Measurements from ENCODE around the gene SLC38A6. TPM values are rescaled to one million over a fixed set of nuclear protein-coding genes. Genes with fewer than 3 reads are reported as not detected.
A peak's percentile ranks its signal among the peaks of the same experiment; 100 is the strongest.

SLC38A6 gene
- total RNA-seq, 1 donor from 2014 or later = 16.1 TPM

DNA sequence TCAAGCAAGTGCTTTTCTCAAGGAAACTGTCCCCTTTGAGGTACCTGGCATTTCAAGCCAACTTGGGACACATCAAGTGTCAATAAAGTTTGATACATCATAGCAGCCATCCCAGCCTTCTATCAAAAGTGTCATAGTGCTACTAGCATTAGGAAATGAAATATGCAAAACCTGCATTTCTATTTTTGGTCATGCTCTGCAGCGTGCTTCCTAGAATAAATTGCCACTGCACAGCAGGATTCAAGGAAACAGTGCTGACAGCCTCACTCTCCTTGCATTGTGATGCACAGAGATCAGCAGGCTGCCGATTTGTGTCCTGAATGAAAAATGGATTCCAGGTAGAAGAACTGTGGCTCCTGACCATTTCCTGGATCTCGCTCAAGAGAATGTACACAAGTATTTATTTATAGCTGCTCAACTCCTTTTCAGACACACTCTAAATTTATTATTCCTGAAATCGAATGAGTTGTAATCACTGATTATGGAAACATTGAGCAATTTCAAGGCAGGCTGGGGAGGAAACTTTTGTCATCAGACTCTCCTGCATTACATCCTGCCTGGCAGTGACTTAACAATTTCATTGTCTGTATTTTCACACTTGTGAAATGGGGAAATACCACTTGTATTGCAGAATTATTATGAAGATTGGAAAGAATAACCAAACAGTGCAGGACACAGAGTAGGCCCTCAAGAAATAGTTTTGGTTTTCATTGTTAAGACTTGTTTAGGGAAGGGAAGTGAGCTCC, 120.9 kb downstream of the SLC38A6 start:
- no peaks in the 10 kb centered on the region for H3K36me3 ChIP-seq (ENCODE audit: control insufficient read depth, insufficient read depth, low read length)
- TF ChIP-seq, protein P1, sequence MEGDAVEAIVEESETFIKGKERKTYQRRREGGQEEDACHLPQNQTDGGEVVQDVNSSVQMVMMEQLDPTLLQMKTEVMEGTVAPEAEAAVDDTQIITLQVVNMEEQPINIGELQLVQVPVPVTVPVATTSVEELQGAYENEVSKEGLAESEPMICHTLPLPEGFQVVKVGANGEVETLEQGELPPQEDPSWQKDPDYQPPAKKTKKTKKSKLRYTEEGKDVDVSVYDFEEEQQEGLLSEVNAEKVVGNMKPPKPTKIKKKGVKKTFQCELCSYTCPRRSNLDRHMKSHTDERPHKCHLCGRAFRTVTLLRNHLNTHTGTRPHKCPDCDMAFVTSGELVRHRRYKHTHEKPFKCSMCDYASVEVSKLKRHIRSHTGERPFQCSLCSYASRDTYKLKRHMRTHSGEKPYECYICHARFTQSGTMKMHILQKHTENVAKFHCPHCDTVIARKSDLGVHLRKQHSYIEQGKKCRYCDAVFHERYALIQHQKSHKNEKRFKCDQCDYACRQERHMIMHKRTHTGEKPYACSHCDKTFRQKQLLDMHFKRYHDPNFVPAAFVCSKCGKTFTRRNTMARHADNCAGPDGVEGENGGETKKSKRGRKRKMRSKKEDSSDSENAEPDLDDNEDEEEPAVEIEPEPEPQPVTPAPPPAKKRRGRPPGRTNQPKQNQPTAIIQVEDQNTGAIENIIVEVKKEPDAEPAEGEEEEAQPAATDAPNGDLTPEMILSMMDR (IDR thresholded peaks at IDR 0.05; ENCODE audit: insufficient read depth, low read length, severe bottlenecking) = no peak
- DNase-seq (ENCODE audit: low read depth) (peak; percentile 84), FAIRE-seq (no peak)
- no peak overlapping the region for H3K4me3 ChIP-seq (ENCODE audit: low read depth, low read length)
- no peaks in the 10 kb centered on the region for H3K27me3 ChIP-seq (ENCODE audit: control insufficient read depth, insufficient read depth, low read length)

Other genes with a start within 250 kb of the SLC38A6 start
- gene MNAT1, start 246.5 kb upstream of the SLC38A6 start, total RNA-seq = 40.3 and 59.9 TPM in 2 replicates
- gene TRMT5, start 166 bp upstream of the SLC38A6 start, total RNA-seq = 9.6 and 12.1 TPM in 2 replicates